GM18517 (cell line): ENCODE results near the gene ASB18.
"Not testable (repeated sequence)": the region's sequence is repeated elsewhere in the genome, so short reads cannot be mapped to it uniquely, and the experiment has no call there.

Source experiments
- ATAC-seq: cut with Tn5 transposase; IDR thresholded peaks from one replicate; pipeline ENCODE4 v1.9.1; 2021; ENCODE audit warnings: mild to moderate bottlenecking, moderate library complexity; ENCODE audit not compliant: unreplicated experiment

ASB18 gene

GRCh38 chr2:236287656-236288055 is 23.4 kb upstream of the ASB18 start:
- no peak for ATAC-seq

- ATAC-seq = no peak
Measured at GRCh38 chr2:236286873-236287545, 22.8 kb upstream of the ASB18 start.

- no peak for ATAC-seq
Measured at GRCh38 chr2:236284208-236284607, 20.0 kb upstream of the ASB18 start.

- no peak for ATAC-seq
Measured at GRCh38 chr2:236282406-236282805, 18.2 kb upstream of the ASB18 start.

GRCh38 chr2:236281423-236281822 is 17.2 kb upstream of the ASB18 start:
- ATAC-seq = no peak

GRCh38 chr2:236273126-236273525 is 8.9 kb upstream of the ASB18 start:
- ATAC-seq = no peak

- no peak for ATAC-seq
Measured at GRCh38 chr2:236271851-236272250, 7.6 kb upstream of the ASB18 start.

GRCh38 chr2:236269876-236270275 is 5.7 kb upstream of the ASB18 start:
- ATAC-seq = not testable (repeated sequence)

- no peak for ATAC-seq
Measured at GRCh38 chr2:236265675-236266074, 1.5 kb upstream of the ASB18 start.

- no peak for ATAC-seq
Measured at GRCh38 chr2:236262238-236262637, 2.0 kb downstream of the ASB18 start.

- ATAC-seq = no peak
Measured at GRCh38 chr2:236261452-236261851, 2.8 kb downstream of the ASB18 start.

- ATAC-seq = no peak
Measured at GRCh38 chr2:236259371-236259770, 4.8 kb downstream of the ASB18 start.

- ATAC-seq = no peak
Measured at GRCh38 chr2:236257575-236257974, 6.6 kb downstream of the ASB18 start.

GRCh38 chr2:236257136-236257535 is 7.1 kb downstream of the ASB18 start:
- ATAC-seq = no peak

- ATAC-seq = no peak
Measured at GRCh38 chr2:236256366-236256985, 7.7 kb downstream of the ASB18 start.

GRCh38 chr2:236254674-236255073 is 9.5 kb downstream of the ASB18 start:
- no peak for ATAC-seq

- ATAC-seq = no peak
Measured at GRCh38 chr2:236254001-236254400, 10.2 kb downstream of the ASB18 start.

- ATAC-seq = no peak
Measured at GRCh38 chr2:236252602-236253001, 11.6 kb downstream of the ASB18 start.

GRCh38 chr2:236250909-236251579 is 13.2 kb downstream of the ASB18 start:
- no peak for ATAC-seq

- no peak for ATAC-seq
Measured at GRCh38 chr2:236250286-236250685, 13.9 kb downstream of the ASB18 start.

GRCh38 chr2:236249066-236249465 is 15.1 kb downstream of the ASB18 start:
- ATAC-seq = no peak

- ATAC-seq = no peak
Measured at GRCh38 chr2:236246711-236247246, 17.4 kb downstream of the ASB18 start.
